CD14-positive monocyte (primary cell): Measurements from ENCODE around the gene IGLL5. TPM values are rescaled to one million over a fixed set of nuclear protein-coding genes. Genes with fewer than 3 reads are reported as not detected.
A peak's percentile ranks its signal among the peaks of the same experiment; 100 is the strongest.

Source experiments
- DNase-seq, 3 donors: peaks; one replicate each; pipeline ENCODE4 v3.0.0-alpha.2; 2011 to 2022
- H2AFZ ChIP-seq: 2 replicates; pipeline ENCODE4 v1.6.0; 2012; ENCODE audit warnings: mild to moderate bottlenecking, low read depth, low read length, inconsistent platforms; ENCODE audit not compliant: insufficient read depth, poor library complexity, severe bottlenecking
- H3K27ac ChIP-seq, 2 donors: 1 replicate in 1 of 2; 2 replicates in 1 of 2; pipeline ENCODE4 v1.5.1; 2012 to 2013; ENCODE audit warnings: low read length in 2 of 2, control low read depth in 1 of 2, inconsistent platforms in 1 of 2, low read depth in 1 of 2, mild to moderate bottlenecking in 1 of 2
- H3K27me3 ChIP-seq, 2 donors: one replicate each; pipeline versions ENCODE4 v1.6.0 to v1.6.1; 2011 to 2013; ENCODE audit warnings: low read length in 2 of 2; ENCODE audit not compliant: control insufficient read depth in 2 of 2, insufficient read depth in 2 of 2
- H3K36me3 ChIP-seq, 2 donors: replicated peaks in 1 of 2; 1 replicate in 1 of 2; 2 replicates in 1 of 2; pipeline versions ENCODE4 v1.5.1 to v1.6.1; 2012 to 2013; ENCODE audit warnings: low read length in 2 of 2, control low read depth in 1 of 2, inconsistent platforms in 1 of 2, mild to moderate bottlenecking in 1 of 2; ENCODE audit not compliant: insufficient read depth in 2 of 2, control insufficient read depth in 1 of 2
- H3K4me1 ChIP-seq, 2 donors: 1 replicate in 1 of 2; 2 replicates in 1 of 2; pipeline versions ENCODE4 v1.5.1 to v1.6.1; 2012 to 2013; ENCODE audit warnings: low read length in 2 of 2, control low read depth in 1 of 2, inconsistent platforms in 1 of 2, mild to moderate bottlenecking in 1 of 2, moderate library complexity in 1 of 2; ENCODE audit not compliant: insufficient read depth in 2 of 2, control insufficient read depth in 1 of 2
- H3K4me2 ChIP-seq: replicated peaks from 2 replicates; pipeline ENCODE3; 2012; ENCODE audit warnings: low read length, moderate library complexity, mild to moderate bottlenecking; ENCODE audit not compliant: poor library complexity, severe bottlenecking; ENCODE audit errors: extremely low read depth
- H3K4me3 ChIP-seq, 3 experiments: fragments of 200-600 bp in 1 of 3; sonication (generic) in 1 of 3; replicated peaks in 1 of 3; 1 replicate in 2 of 3; 2 replicates in 1 of 3; pipeline ENCODE4 v1.5.1; 2011 to 2013; ENCODE audit warnings: low read length in 3 of 3, mild to moderate bottlenecking in 3 of 3, control low read depth in 2 of 3, low read depth in 2 of 3, inconsistent platforms in 1 of 3, moderate library complexity in 1 of 3
- H3K79me2 ChIP-seq: 2 replicates; pipeline ENCODE4 v1.6.0; 2012; ENCODE audit warnings: mild to moderate bottlenecking, control low read depth, inconsistent platforms, low read length, moderate library complexity; ENCODE audit not compliant: insufficient read depth
- H3K9ac ChIP-seq: 2 replicates; pipeline ENCODE4 v1.6.0; 2017; ENCODE audit warnings: low read length, mild to moderate bottlenecking; ENCODE audit not compliant: insufficient read depth, poor library complexity, severe bottlenecking
- H3K9me3 ChIP-seq, 2 donors: replicated peaks in 1 of 2; 1 replicate in 1 of 2; 2 replicates in 1 of 2; pipeline versions ENCODE4 v1.5.1 to v1.6.1; 2012 to 2013; ENCODE audit warnings: low read length in 2 of 2, control low read depth in 1 of 2; ENCODE audit not compliant: control insufficient read depth in 1 of 2, insufficient read depth in 1 of 2
- H4K20me1 ChIP-seq: 2 replicates; pipeline ENCODE4 v1.6.0; 2012; ENCODE audit warnings: mild to moderate bottlenecking, low read length, control low read depth, moderate library complexity; ENCODE audit not compliant: insufficient read depth
- H3K27ac Mint-ChIP-seq, 7 donors: one replicate each; pipeline ENCODE4 v1.8.0; 2020; ENCODE audit warnings: mild to moderate bottlenecking in 7 of 7, mixed read lengths in 7 of 7, moderate library complexity in 6 of 7, inconsistent platforms in 2 of 7
- H3K27me3 Mint-ChIP-seq, 3 donors: one replicate each; pipeline ENCODE4 v1.8.0; 2021 to 2022; ENCODE audit warnings: low read depth in 3 of 3, mild to moderate bottlenecking in 3 of 3, mixed read lengths in 3 of 3, moderate library complexity in 3 of 3, inconsistent platforms in 1 of 3
- H3K36me3 Mint-ChIP-seq, 2 donors: one replicate each; pipeline ENCODE4 v1.8.0; 2020; ENCODE audit warnings: mixed read lengths in 2 of 2, inconsistent platforms in 1 of 2, mild to moderate bottlenecking in 1 of 2
- H3K4me1 Mint-ChIP-seq: one replicate; pipeline ENCODE4 v1.8.0; 2020; ENCODE audit warnings: mild to moderate bottlenecking, mixed read lengths
- H3K4me3 Mint-ChIP-seq, 2 donors: one replicate each; pipeline ENCODE4 v1.8.0; 2020; ENCODE audit warnings: mild to moderate bottlenecking in 2 of 2, mixed read lengths in 2 of 2, moderate library complexity in 1 of 2
- H3K9me3 Mint-ChIP-seq, 7 donors: one replicate each; pipeline ENCODE4 v1.8.0; 2020 to 2022; ENCODE audit warnings: mixed read lengths in 7 of 7, mild to moderate bottlenecking in 6 of 7, moderate library complexity in 6 of 7, inconsistent platforms in 2 of 7
- CTCF ChIP-seq: fragments of 200-600 bp; IDR thresholded peaks from one replicate; pipeline ENCODE4 v1.8.0; 2022; ENCODE audit warnings: antibody characterized with exemption, mild to moderate bottlenecking
- WGBS: methylation state at CpG from one replicate; pipeline ENCODE4 v1.1.5; 2013; ENCODE audit warnings: missing lambda C conversion rate; ENCODE audit not compliant: insufficient coverage; 5-methylcytosine and 5-hydroxymethylcytosine counted together
- intact Hi-C, 2 donors: fragments of 100-400 bp; cut with micrococcal nuclease; formaldehyde crosslinking; loops; one replicate each; pipeline versions ENCODE4 v1.15.0 to v1.15.1; 2023
- polyA plus RNA-seq, 3 donors: library from polyadenylated mRNA; depleted of rRNA in 1 of 3; unstranded in 2 of 3; stranded (reverse) in 1 of 3; fragments of 300-500 nt in 2 of 3; fragments of >200 nt in 1 of 3; fragmentation: Illumina TruSeq in 2 of 3; gene quantifications; 1 replicate in 2 of 3; 2 replicates in 1 of 3; pipeline ENCODE4 v1.2.3, GENCODE V29; 2012 to 2021

The IGLL5 gene
- polyA plus RNA-seq, 3 donors = 0.21 to 0.38 TPM; not detected in 1

- WGBS = 21% methylated on average over 2 of the region's 3 CpGs
- Histone ChIP-seq H2AFZ (peak overlapping the region; percentile 32), H4K20me1 (no peaks in the 10 kb centered on the region), H3K9me3 (no peaks in the 10 kb centered on the region), H3K4me1 (peaks cover 58 to 73% of the 10 kb centered on the region in 2 donors), H3K9ac (peak overlapping the region; percentile 47), H3K4me2 (peak overlapping the region; percentile 14), H3K4me3 (no peak overlapping the region), H3K27me3 (no peaks in the 10 kb centered on the region), H3K79me2 (no peaks in the 10 kb centered on the region), H3K36me3 (no peaks in the 10 kb centered on the region), H3K27ac (peak overlapping the region; percentile 81 to 82)
- peak in 1 of 3 donors; percentile 29 for DNase-seq
- TF ChIP-seq CTCF = no peak
- Mint-ChIP-seq H3K4me3 (no peak overlapping the region), H3K27me3 (peaks cover 0 to 9% (median 1%) of the 10 kb centered on the region in 3 donors), H3K27ac (peak overlapping the region; percentile 90 to 95 (median 91)), H3K36me3 (no peaks in the 10 kb centered on the region), H3K9me3 (no peaks in the 10 kb centered on the region), H3K4me1 (peaks cover 57% of the 10 kb centered on the region)
- intact Hi-C loops = no loop called here
These were observed 47.5 kb downstream of the IGLL5 start for GRCh38 chr22:22935056-22935545.

- Histone ChIP-seq H2AFZ (peak overlapping the region; percentile 32), H3K27ac (peak overlapping the region; percentile 81 to 82), H4K20me1 (no peaks in the 10 kb centered on the region), H3K4me3 (no peak overlapping the region), H3K4me2 (peak overlapping the region; percentile 14), H3K27me3 (no peaks in the 10 kb centered on the region), H3K9ac (peak overlapping the region; percentile 47), H3K36me3 (no peaks in the 10 kb centered on the region), H3K79me2 (no peaks in the 10 kb centered on the region), H3K9me3 (no peaks in the 10 kb centered on the region), H3K4me1 (peaks cover 58 to 73% of the 10 kb centered on the region in 2 donors)
- Mint-ChIP-seq H3K4me3 (no peak overlapping the region), H3K27me3 (peaks cover 0 to 8% (median 4%) of the 10 kb centered on the region in 3 donors), H3K4me1 (peaks cover 57% of the 10 kb centered on the region), H3K36me3 (no peaks in the 10 kb centered on the region), H3K27ac (peak overlapping the region; percentile 90 to 95 (median 91)), H3K9me3 (no peaks in the 10 kb centered on the region)
- peak; percentile 17 for TF ChIP-seq CTCF
- WGBS = 7% methylated on average over 2 of the region's 4 CpGs
- DNase-seq = peak; percentile 80 to 87 (median 82)
- intact Hi-C loops = no loop called here
These were observed 48.0 kb downstream of the IGLL5 start for GRCh38 chr22:22935546-22936157.
